AG04449 (cell line): ENCODE results near the gene TXNRD3.

Experiments
- CTCF ChIA-PET: fragments of 350-600 bp; formaldehyde crosslinking; extraction: SDS; loops from one replicate; lab custom pipeline; 2021; ENCODE audit warnings: antibody characterized with exemption; lab: Yijun Ruan, JAX
- POLR2A ChIA-PET: fragments of 400-600, 350-600 bp; formaldehyde crosslinking; extraction: SDS; loops from one replicate; lab custom pipeline; 2020; ENCODE audit warnings: antibody characterized with exemption, inconsistent platforms; lab: Yijun Ruan, JAX
- DNase-seq: peaks from one replicate; pipeline ENCODE4 v3.0.0-alpha.2; 2010; ENCODE audit warnings: low read depth, low spot score
- H3K4me3 ChIP-seq: 2 replicates; pipeline ENCODE4 v1.5.1; 2011; ENCODE audit warnings: low read depth, mild to moderate bottlenecking, control low read depth, low read length
- CTCF ChIP-seq: IDR thresholded peaks from one replicate; pipeline ENCODE4 v1.5.1; 2011; ENCODE audit warnings: mild to moderate bottlenecking, moderate library complexity, low read length, control low read depth, inconsistent platforms; ENCODE audit not compliant: insufficient read depth; ENCODE audit errors: missing control alignments

The TXNRD3 gene

GRCh38 chr3:126677862-126678503 lies 23.1 kb upstream of the TXNRD3 start:
- ChIA-PET CTCF (interaction anchor here (0.7 to 8.6 kb wide), 14 partner anchors 14 to 868 kb away, joined by 3 to 113 read pairs (median 4); partner anchors contain the start of genes CHST13 and PLXNA1), POLR2A (no interaction called here)
- H3K4me3 ChIP-seq, result no peak overlapping the region
- TF ChIP-seq CTCF, result no peak
- no peak for DNase-seq

- no peak for DNase-seq
- no peak overlapping the region for H3K4me3 ChIP-seq
- CTCF ChIA-PET, result interaction anchor here (1.0 to 8.6 kb wide), 8 partner anchors 15 to 869 kb away, joined by 3 to 113 read pairs (median 24); partner anchors contain the start of genes CHST13 and PLXNA1
- TF ChIP-seq CTCF, result no peak
- POLR2A ChIA-PET, result no interaction called here
Observed at GRCh38 chr3:126676919-126677705, 22.2 kb upstream of the TXNRD3 start.

GRCh38 chr3:126672741-126673140 lies 17.8 kb upstream of the TXNRD3 start:
- POLR2A ChIA-PET, result no interaction called here
- no peak for TF ChIP-seq CTCF
- no peak overlapping the region for H3K4me3 ChIP-seq
- no peak for DNase-seq
- CTCF ChIA-PET, result interaction anchor here (0.9 to 1.1 kb wide), 2 partner anchors 872 to 875 kb away, joined by 3 read pairs; no protein-coding TSS in a partner anchor

- CTCF ChIA-PET, result interaction anchor here (0.9 to 1.7 kb wide), 2 partner anchors 8 to 873 kb away, joined by 3 to 8 read pairs; no protein-coding TSS in a partner anchor
- POLR2A ChIA-PET, result no interaction called here
- no peak for DNase-seq
- H3K4me3 ChIP-seq, result no peak overlapping the region
- no peak for TF ChIP-seq CTCF
Observed at GRCh38 chr3:126672340-126672739, 17.4 kb upstream of the TXNRD3 start.

GRCh38 chr3:126671521-126671920 lies 16.6 kb upstream of the TXNRD3 start:
- POLR2A ChIA-PET, result no interaction called here
- CTCF ChIA-PET, result interaction anchor here (1.7 kb wide), 1 partner anchor 8 kb away, joined by 8 read pairs; no protein-coding TSS in a partner anchor
- no peak overlapping the region for H3K4me3 ChIP-seq
- DNase-seq, result no peak
- TF ChIP-seq CTCF, result no peak
